Measurements from ENCODE around the gene MYADM. TPM values are rescaled to one million over a fixed set of nuclear protein-coding genes. Genes with fewer than 3 reads are reported as not detected.
A peak's percentile ranks its signal among the peaks of the same experiment; 100 is the strongest.
"Not testable (repeated sequence)": the region's sequence is repeated elsewhere in the genome, so short reads cannot be mapped to it uniquely, and the experiment has no call there.

The MYADM gene
- total RNA-seq, 1 donor = 146 TPM

DNA sequence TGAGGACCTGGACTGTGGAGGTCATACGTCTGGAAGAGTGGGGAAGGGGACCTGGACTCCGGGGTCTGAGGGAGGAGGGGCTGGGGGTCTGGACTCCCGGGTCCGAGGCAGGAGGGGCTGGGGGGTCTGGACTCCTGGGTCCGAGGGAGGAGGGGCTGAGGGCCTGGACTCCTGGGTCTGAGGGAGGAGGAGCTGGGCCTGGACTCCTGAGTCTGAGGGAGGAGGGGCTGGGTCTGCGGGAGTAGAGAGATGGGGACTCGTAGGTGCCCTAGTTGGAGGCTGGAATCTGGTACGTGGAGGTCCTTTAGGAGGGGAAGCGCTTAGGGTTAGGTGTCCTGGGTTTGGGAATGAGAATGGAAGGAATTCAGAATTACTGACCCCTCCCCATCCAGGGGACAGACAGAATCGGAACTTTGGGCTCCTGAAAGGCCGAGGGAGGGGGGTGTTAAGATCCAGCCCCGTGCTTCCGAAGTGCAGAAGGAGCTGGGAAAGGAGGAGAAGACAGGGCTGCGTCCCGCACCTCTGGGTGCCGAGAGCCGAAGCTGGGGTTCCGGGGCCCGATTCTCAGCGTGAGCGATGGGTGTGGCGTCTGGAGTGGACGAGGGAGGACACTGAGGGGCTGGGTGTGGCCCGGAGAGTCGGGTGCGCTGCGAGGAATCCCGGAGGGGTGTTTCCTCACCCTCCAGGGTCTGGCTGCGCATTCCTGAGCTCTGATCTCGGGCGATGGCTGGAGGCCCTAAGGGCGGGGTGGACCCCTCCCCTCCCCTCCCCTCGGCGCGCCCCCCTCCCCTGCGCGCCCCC is 608 bp downstream of the MYADM start:
- no peak for DNase-seq (ENCODE audit: low read depth in 2 of 3, low spot score in 2 of 3)

DNA sequence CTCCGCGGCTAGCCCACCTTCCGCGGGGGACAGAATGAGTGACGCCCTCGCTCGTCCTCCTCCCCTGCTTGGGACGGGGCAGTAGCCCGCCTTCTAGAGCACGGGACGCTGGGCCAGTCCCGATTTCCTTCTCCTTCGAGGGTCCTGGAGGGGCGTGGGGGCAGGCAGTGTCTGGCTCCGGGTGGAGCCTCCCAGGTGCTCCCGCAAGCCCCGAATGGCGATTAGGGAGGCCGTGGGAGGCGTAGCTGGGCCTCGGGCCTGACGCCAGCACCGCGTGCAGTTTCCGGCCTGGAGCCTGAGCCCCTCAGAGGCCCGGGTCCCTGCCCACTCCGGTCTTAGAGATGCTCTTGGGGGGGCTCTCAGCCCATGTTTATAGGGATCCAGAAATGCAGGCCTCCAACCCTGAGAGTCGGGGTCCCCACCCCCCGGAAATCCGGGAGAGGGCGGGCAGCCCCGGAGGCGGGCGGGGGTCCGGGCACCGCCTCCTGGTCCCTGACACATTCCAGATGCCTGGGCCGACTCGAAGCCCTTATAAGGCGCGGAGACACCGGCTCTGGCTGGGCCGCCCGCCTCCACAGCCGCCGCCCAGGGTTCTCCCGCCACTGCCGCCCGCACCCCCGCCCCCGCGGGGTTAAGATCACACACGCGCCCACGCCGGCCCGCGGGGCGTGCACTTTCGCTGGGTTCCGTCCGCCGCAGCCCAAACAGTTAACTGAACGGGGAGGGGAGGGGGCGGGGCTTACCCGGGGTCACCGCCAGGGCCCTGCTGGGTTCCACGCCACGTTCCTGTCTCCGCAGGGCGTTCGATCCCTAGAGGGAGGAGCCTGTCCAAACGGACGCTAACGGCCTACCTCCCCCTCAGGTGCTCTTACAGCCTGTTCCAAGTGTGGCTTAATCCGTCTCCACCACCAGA is 1.5 kb downstream of the MYADM start:
- peak; percentile 76 to 93 (median 92) for DNase-seq (ENCODE audit: low read depth in 2 of 3, low spot score in 2 of 3)

DNA sequence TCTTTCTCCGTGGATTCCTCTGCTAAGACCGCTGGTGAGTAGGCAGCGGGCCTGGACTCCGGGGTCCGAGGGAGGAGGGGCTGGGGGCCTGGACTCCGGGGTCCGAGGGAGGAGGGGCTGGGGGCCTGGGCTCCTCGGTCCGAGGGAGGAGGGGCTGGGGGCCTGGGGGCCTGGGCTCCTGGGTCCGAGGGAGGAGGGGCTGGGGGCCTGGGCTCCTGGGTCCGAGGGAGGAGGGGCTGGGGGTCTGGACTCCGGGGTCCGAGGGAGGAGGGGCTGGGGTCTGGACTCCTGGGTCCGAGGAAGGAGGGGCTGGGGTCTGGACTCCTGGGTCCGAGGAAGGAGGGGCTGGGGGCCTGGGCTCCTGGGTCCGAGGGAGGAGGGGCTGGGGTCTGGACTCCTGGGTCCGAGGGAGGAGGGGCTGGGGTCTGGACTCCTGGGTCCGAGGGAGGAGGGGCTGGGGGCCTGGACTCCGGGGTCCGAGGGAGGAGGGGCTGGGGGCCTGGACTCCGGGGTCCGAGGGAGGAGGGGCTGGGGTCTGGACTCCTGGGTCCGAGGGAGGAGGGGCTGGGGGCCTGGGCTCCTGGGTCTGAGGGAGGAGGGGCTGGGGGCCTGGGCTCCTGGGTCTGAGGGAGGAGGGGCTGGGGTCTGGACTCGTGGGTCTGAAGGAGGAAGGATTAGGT is 2.3 kb downstream of the MYADM start:
- not testable (repeated sequence) for DNase-seq (ENCODE audit: low read depth in 2 of 3, low spot score in 2 of 3)

DNA sequence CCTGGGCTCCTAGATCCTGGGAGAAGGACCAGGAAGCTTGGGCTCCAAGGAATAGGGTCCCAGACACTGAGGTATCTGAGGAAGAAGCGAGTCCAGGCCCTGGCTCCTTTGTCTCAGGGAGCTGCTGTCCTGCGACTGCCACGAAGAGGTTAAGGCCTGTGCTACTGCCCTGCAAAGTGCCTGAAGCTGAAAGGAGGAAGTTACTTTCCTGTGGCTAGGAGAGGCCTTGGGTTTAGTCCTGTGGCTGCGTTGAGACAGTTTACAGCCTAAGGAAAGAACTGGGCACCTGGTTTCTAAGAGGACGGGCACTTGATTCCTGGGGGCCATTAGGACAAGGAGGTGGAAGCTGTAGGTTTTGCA is 2.8 kb downstream of the MYADM start:
- peak in 2 of 3 donors; percentile 57 to 79 for DNase-seq (ENCODE audit: low read depth in 2 of 3, low spot score in 2 of 3)

DNA sequence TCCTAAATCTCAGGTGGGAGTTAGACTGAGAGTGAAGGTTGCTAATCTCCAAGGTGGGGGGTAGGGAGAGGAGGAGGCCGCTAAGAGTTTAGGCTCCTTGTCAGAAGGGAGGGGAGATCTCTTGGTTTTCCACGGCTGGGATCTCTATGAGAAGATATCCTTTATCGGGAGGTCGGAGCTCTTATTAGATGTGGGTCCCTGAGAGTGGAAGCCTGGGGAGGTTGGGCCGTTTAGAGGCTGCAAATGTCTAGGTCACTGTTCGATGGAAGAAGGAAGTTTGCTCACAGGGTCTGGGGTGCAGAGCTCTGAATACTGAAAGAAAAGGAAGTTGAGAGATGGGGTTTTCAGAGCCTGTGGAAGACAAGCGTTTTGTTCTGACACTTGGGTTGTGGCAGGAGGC is 3.8 kb downstream of the MYADM start:
- peak in 1 of 3 donors; percentile 64 for DNase-seq (ENCODE audit: low read depth in 2 of 3, low spot score in 2 of 3)

DNA sequence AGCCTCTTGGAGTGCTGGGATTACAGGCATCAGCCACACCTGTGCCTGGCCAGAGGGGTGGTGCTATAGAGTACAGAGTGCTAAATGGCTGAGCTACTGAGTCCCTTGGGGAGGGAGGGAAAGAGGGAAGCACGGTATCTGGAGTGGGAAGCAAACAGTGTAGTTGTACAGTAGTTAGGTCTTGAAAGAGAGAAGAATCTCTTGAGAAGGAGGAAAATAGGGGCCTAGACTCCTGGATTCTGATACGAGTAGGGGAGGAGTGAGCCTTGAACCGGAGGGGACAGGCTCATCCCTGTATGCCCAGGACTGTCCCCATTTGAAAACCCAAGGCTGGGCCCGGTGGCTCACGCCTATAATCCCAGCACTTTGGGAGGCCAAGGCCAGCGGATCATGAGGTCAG is 5.1 kb downstream of the MYADM start:
- no peak for DNase-seq (ENCODE audit: low read depth in 2 of 3, low spot score in 2 of 3)

DNA sequence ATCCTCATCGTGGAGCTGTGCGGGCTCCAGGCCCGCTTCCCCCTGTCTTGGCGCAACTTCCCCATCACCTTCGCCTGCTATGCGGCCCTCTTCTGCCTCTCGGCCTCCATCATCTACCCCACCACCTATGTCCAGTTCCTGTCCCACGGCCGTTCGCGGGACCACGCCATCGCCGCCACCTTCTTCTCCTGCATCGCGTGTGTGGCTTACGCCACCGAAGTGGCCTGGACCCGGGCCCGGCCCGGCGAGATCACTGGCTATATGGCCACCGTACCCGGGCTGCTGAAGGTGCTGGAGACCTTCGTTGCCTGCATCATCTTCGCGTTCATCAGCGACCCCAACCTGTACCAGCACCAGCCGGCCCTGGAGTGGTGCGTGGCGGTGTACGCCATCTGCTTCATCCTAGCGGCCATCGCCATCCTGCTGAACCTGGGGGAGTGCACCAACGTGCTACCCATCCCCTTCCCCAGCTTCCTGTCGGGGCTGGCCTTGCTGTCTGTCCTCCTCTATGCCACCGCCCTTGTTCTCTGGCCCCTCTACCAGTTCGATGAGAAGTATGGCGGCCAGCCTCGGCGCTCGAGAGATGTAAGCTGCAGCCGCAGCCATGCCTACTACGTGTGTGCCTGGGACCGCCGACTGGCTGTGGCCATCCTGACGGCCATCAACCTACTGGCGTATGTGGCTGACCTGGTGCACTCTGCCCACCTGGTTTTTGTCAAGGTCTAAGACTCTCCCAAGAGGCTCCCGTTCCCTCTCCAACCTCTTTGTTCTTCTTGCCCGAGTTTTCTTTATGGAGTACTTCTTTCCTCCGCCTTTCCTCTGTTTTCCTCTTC is 6.3 kb downstream of the MYADM start:
- no peak for DNase-seq (ENCODE audit: low read depth in 2 of 3, low spot score in 2 of 3)

DNA sequence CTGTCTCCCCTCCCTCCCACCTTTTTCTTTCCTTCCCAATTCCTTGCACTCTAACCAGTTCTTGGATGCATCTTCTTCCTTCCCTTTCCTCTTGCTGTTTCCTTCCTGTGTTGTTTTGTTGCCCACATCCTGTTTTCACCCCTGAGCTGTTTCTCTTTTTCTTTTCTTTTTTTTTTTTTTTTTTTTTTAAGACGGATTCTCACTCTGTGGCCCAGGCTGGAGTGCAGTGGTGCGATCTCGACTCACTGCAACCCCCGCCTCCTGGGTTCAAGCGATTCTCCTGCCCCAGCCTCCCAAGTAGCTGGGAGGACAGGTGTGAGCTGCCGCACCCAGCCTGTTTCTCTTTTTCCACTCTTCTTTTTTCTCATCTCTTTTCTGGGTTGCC is 6.9 kb downstream of the MYADM start:
- DNase-seq (ENCODE audit: low read depth in 2 of 3, low spot score in 2 of 3) = no peak

DNA sequence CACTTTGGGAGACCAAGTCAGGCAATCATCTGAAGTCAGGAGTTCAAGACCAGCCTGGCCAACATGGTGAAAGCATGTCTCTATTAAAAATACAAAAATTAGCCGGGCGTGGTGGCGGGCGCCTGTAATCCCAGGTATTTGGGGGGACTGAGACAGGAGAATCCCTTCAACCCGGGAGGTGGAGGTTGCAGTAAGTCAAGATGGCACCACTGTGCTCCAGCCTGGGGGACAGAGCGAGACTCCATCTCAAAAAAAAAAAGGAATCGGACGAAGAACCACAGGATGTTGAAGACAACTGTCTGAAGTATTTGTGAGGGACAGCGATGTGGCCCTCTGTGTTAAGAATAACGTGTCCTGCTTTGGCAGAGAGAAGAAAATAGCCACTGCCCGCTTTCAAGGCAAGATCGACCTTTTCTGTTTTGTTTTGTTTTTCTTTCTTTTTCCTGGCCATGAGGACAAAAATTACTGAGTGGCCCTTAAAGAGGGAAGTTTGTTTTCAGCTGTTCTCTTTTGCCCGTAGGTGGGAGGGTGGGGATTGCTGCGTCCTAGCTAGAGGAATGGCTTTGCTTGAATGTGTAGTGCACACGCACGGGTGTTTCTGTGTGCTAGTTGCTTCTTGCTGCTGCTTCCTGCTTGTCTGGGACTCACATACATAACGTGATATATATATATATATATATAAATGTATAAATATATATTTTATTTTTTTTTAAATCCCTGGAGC is 8.1 kb downstream of the MYADM start:
- no peak for DNase-seq (ENCODE audit: low read depth in 2 of 3, low spot score in 2 of 3)

DNA sequence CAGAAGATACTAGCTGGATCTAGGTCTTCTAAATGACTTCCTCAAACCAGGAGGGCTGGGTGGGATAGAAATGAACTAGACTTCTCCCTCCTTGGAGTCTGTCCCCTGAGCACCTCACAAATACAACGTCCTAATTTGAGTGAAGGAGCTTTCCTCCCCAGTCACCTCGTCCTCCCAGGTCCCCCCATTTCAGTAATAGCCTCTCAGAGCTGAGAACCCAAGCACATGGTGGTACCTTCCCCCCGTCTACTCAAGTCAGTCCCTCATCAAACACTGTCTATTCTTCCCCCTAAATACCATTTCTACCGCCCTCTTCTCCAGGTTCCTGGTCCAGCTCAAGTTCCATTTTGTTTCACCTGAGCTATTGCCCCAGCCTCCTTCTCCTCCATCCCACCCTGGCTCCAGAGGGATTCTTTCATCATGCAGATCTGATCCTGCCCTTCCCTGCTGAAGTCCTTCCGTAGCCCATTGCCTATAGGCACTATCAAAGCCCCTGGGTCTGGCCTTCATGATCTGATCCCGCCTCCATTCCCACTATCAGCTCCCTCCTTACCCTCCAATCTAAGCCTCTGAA is 9.1 kb downstream of the MYADM start:
- DNase-seq (ENCODE audit: low read depth in 2 of 3, low spot score in 2 of 3) = no peak

DNA sequence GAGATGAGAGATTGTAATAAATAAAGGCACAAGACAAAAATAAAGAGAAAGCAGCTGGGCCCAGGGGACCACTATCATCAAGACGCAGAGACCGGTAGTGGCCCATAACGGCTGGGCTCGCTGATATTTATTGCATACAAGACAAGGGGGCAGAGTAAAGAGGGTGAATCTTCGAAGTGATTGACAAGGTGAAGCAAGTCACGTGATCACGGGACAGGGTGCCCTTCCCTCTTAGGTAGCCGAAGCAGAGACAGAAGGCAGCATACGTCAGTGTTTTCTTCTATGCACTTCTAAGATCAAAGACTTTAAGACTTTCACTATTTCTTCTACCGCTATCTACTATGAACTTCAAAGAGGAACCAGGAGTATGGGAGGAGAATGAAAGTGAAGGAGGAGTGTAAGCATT is 9.7 kb downstream of the MYADM start:
- peak in 1 of 3 donors; percentile 49 for DNase-seq (ENCODE audit: low read depth in 2 of 3, low spot score in 2 of 3)

DNA sequence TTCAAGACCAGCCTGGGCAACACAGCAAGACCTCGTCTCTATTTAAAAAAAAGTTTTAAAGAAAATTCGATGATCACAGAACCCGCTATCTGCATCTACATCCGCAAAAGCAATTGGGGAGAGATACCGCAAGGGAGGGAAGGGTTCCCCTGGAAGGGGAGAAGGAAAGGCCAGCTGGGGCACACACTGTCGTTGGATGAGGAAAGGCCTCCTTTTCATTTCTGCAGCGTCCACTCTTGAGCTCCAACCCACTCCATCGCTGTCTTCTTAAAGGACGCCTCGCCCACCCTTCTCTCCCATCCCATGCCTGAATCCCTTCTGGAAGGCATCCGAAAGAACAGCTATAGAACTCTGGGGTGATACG is 11.1 kb downstream of the MYADM start:
- DNase-seq (ENCODE audit: low read depth in 2 of 3, low spot score in 2 of 3) = no peak

DNA sequence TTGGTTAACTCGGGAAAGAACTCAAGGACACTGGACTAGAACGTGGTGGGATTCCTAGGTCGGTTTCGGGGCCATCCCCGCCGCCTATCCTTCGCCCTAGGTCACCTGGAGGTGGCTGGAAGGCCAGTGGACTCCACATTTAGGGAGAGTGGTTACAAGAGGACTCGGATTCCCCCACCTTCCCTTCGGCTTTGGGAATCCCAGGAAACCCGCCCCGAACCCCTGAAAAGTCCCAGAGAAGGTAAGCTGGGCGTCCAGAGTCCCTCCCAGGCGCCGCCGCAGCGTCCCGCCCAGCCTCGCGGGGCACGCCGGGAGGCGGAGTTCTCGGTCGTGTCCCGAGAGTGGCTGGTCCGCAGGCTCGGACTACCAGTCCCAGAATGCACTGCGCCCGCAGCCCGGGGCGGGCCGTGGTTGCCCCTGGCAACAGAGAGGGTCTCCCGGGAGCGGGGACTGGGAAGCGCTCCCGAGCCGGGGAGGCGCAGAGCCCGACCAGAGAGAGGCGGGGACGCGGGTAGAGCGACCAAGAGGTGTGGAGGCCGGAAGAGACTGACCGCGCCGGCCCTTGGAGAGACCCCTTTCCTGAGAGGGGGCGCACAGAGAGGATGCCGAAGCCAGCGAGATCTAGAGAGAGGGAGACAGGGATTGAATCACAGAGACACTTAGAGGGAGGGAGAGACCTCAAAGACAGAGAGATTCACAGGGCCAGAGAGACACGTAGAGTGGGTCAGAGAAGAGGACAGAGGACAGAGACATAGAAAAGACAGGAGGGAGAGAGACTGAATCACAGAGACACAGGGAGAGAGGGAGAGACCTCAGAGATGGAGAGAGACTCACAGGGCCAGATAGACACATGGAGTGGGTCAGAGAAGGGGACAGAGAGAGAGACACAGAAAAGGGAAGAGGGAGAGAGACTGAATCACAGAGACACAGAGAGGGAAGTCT is 11.7 kb downstream of the MYADM start:
- DNase-seq (ENCODE audit: low read depth in 2 of 3, low spot score in 2 of 3) = peak in 2 of 3 donors; percentile 80

DNA sequence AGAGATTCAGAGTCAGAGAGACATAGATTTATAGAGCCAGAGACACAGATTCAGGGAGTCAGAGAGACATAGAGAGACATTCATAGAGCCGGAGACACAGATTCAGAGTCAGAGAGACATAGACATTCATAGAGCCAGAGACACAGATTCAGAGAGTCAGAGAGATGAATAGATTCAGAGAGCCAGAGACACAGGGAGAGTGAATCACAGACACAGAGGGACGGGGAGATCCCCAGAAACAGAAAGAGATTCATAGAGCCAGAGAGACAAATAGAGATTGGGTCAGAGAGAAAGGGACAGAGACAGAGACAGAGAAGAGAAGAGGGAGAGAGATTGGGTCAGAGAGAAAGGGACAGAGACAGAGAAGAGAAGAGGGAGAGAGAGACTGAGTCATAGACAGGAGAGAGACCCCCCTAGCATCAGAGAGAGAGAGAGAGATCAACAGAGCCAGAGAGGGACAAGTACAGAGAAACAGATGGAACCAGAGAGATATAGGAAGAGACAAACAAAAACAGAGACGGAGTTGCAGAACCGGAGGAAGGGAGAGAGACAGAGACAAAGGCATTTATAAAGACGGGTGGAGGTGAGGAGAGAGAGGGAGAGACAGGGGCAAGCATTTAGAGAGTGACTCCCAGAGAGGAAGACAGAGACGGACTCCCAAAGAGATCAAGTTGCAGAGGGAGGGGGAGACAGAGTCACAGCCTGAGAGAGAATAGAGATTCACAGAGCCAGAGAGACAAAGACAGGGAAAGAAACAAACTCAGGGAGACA is 13.2 kb downstream of the MYADM start:
- DNase-seq (ENCODE audit: low read depth in 2 of 3, low spot score in 2 of 3) = no peak

DNA sequence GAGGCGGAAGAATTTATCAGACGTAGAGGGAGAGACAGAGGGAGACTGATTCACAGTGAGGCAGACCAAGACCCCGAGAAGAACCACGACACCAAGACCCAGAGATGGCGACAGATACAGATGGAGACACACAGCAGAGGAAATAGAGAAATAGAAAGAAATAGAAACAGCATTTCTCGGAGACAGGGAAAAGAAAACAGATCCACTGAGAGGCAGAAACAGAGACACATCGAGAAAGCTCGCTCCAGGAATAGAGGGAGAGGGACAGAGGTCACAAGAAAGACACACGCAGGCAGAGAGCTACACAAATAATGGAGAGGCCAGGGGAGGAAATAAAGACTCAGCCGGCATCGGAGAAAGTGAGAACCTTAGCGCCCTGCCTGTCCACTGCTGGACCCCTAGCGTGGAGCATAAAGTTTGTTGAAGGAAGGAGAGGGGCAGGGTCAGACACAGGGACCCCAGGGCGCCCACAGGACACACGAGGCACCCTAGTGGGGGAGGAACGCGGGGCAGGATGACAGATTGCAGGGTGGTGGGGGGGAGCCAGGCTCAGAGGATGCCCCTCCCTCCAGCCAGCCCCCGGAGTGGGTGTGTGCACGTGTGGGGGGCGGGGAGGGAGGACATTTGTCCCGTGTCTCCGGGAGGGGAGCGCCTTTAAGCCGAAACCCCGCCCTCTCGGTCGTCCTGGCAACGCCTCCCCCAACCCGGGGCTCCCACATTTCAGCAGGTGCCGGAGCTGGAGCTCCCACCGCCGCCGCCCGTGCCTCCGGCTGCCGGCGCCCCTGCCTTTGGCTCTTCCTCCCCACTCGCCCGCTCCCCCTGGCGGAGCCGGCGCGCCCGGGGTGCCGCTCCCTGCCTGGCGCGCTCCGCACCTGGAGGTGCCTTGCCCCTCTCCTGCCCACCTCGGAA is 14.1 kb downstream of the MYADM start, which contains the start of gene PRKCG:
TSS of gene PRKCG (plus strand) at position 716 of the 909 bp plus-strand sequence. CDS start 298 bp downstream, outside the sequence.
- peak in 2 of 3 donors; percentile 65 to 79 for DNase-seq (ENCODE audit: low read depth in 2 of 3, low spot score in 2 of 3)

DNA sequence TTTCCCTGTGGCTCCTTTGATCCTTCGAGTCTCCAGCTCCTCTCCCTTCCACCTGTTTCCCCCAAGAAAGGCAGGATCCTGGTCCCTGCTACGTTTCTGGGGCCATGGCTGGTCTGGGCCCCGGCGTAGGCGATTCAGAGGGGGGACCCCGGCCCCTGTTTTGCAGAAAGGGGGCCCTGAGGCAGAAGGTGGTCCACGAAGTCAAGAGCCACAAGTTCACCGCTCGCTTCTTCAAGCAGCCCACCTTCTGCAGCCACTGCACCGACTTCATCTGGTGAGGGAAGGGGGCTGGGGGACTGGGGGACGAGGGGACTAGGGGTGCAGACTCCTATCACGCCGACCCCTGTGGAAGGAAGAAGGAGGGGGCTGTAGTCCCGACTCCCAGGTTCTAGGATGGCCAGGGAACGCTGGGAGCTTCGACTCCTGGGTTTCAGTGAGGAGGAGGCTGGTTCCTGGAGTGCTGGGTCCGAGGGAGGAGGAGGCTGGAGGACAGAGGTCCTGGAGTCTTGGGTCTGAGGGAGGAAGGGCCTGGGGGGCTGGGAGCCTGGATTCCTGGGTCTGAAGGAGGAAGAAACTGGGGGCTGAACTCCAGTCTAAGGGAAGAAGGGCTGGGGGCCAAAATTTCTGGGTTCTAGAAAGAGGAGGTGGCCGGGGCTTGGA is 14.8 kb downstream of the MYADM start:
- no peak for DNase-seq (ENCODE audit: low read depth in 2 of 3, low spot score in 2 of 3)
